Tibial artery (tissue), 4 donors: ENCODE results near the gene PAM.

Source experiments
- DNase-seq, 2 donors: peaks; one replicate each; pipeline ENCODE4 v3.0.0-alpha.2; 2019
- H3K27ac ChIP-seq, 2 donors: fragments of 200-600 bp; sonication (generic) in 1 of 2; 1 replicate in 1 of 2; 2 replicates in 1 of 2; pipeline ENCODE4 v1.5.1; 2018 to 2019; ENCODE audit warnings: mild to moderate bottlenecking in 1 of 2
- H3K27me3 ChIP-seq, 2 donors: fragments of 200-600 bp; sonication (generic) in 1 of 2; one replicate each; pipeline versions ENCODE4 v1.5.1 to v1.6.0; 2016 to 2019
- H3K36me3 ChIP-seq, 3 donors: fragments of 200-600 bp; sonication (generic) in 2 of 3; one replicate each; pipeline ENCODE4 v1.5.1; 2016 to 2019; ENCODE audit warnings: mild to moderate bottlenecking in 2 of 3
- H3K4me1 ChIP-seq, 4 donors: fragments of 200-600 bp; sonication (generic) in 2 of 4; 1 replicate in 3 of 4; 2 replicates in 1 of 4; pipeline ENCODE4 v1.5.1; 2016 to 2019
- H3K4me3 ChIP-seq, 2 donors: fragments of 200-600 bp; sonication (generic) in 1 of 2; 1 replicate in 1 of 2; 2 replicates in 1 of 2; pipeline ENCODE4 v1.5.1; 2018 to 2019; ENCODE audit warnings: mild to moderate bottlenecking in 2 of 2
- H3K9me3 ChIP-seq, 3 donors: fragments of 200-600 bp; sonication (generic) in 1 of 3; one replicate each; pipeline ENCODE4 v1.5.1; 2016 to 2019
- intact Hi-C: fragments of 100-400 bp; cut with DNase I; formaldehyde crosslinking; loops from one replicate; pipeline ENCODE4 v1.15.0; 2023; ENCODE audit warnings: low total_unique reads
- TF ChIP-seq, protein P1 (sequence below), 2 experiments: fragments of 200-600 bp in 1 of 2; fragments of 450-650 bp in 1 of 2; IDR thresholded peaks; one replicate each; pipeline ENCODE4 v1.5.1; 2017 to 2019; ENCODE audit warnings: antibody characterized with exemption in 2 of 2, mild to moderate bottlenecking in 1 of 2, moderate library complexity in 1 of 2

The PAM gene

DNA sequence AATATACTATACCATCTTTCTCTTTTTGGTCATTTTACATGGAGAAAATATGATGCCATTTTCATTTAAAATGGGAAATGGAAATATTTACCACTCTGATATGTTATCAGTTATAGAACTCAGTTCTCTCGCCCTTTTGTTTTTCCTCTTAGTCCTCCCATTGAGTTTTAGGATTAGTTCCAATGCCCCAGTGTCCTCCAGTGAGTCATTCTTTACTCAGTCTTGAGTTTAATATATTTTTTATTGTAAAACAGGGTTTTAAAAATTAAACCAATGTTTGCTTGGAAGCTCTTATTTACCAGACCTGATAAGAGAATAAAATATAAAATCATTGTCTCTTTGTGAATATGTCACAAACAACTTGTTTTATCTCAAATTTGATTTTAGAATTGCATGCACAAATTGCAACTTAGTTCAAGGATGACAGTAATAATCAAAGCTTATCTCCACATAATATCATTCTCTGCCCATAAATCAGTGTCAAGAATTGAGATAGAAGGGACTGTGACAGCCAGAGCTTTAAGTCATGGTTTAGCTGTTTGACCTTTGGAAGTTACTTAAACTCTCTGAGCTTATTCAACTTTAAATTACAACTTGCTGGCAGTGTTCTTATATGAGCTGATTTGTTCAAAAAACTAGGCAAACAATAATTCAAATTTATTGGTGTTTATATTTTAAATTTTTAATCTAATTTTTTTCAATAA is 166.4 kb downstream of the PAM start:
- Histone ChIP-seq H3K36me3 (peaks cover under 1 to 11% (median 8%) of the 10 kb centered on the region in 3 donors), H3K4me1 (peaks cover 0 to 32% (median 9%) of the 10 kb centered on the region in 4 donors), H3K9me3 (no peaks in the 10 kb centered on the region), H3K4me3 (no peak overlapping the region), H3K27ac (no peak overlapping the region), H3K27me3 (no peaks in the 10 kb centered on the region)
- intact Hi-C loops, result no loop called here
- no peak for DNase-seq
- TF ChIP-seq, protein P1, sequence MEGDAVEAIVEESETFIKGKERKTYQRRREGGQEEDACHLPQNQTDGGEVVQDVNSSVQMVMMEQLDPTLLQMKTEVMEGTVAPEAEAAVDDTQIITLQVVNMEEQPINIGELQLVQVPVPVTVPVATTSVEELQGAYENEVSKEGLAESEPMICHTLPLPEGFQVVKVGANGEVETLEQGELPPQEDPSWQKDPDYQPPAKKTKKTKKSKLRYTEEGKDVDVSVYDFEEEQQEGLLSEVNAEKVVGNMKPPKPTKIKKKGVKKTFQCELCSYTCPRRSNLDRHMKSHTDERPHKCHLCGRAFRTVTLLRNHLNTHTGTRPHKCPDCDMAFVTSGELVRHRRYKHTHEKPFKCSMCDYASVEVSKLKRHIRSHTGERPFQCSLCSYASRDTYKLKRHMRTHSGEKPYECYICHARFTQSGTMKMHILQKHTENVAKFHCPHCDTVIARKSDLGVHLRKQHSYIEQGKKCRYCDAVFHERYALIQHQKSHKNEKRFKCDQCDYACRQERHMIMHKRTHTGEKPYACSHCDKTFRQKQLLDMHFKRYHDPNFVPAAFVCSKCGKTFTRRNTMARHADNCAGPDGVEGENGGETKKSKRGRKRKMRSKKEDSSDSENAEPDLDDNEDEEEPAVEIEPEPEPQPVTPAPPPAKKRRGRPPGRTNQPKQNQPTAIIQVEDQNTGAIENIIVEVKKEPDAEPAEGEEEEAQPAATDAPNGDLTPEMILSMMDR (IDR thresholded peaks at IDR 0.05), result no peak

DNA sequence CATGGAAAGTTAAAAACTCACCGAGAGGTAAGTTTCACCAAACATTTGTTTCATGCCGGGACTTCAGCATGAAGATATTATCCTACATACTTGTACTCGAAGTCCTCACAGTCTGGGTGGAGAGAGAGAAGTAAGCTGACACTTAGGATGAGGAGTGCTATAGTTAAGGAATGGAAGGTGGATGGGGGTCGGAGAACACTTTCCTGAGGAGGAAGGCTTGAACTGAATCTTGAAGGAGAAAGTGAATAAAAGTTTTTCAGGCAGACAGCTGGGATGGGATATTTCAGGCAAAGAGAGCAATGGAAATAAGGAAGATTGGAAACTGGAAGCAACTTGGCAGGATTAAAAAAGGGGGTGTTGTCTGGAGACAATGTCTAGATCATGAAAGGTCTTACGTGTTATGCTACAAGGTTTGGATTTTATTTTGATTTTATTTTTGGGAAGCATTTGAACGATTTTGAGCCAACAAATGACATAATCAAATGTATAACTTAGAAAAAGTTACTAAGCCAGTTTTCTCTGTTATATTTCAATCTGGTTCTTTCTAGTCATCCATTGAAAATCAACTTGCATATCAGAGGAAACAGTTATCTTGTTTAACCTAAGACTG is 167.1 kb downstream of the PAM start:
- Histone ChIP-seq H3K9me3 (no peaks in the 10 kb centered on the region), H3K27me3 (no peaks in the 10 kb centered on the region), H3K4me3 (no peak overlapping the region), H3K36me3 (peaks cover 8 to 18% (median 15%) of the 10 kb centered on the region in 3 donors), H3K4me1 (peaks cover 0 to 32% (median 9%) of the 10 kb centered on the region in 4 donors), H3K27ac (no peak overlapping the region)
- intact Hi-C loops, result no loop called here
- no peak for DNase-seq
- TF ChIP-seq, protein P1 (IDR thresholded peaks at IDR 0.05), result no peak

DNA sequence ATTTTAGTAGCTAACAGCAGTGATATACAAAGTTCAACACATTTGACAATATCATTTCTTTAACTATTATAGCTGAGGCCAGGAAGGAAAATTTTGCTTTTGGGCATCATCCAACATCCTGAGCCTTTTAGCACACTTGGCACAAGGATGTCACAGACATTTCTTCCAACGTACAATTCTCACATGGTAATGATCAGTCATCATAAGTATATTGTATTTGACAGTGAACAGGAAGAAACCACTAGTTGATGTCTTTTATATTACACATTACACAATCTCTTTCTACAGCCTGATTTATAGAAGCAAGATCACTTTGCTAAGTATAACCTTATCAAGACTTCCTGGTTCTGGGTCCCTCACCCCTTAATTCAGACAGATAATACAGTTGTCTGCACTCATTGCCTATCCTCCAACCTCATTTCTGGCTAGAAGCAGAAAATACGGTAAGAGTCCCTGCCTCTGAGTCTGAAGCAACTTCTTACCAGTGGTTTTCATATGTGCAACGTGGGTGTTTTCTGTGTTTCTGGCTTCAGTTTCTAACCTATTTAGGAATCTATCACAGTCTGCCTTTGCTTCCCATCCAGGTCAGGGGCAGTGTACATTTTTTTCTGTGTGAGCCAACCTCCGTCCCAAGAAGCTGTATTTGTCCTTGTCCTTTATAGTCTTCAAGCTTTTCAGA is 167.8 kb downstream of the PAM start:
- no peaks in the 10 kb centered on the region for H3K9me3 ChIP-seq
- H3K4me1 ChIP-seq, result peaks cover 0 to 32% (median 9%) of the 10 kb centered on the region in 4 donors
- no peak overlapping the region for H3K4me3 ChIP-seq
- H3K36me3 ChIP-seq, result peaks cover 12 to 19% (median 18%) of the 10 kb centered on the region in 3 donors
- H3K27ac ChIP-seq, result no peak overlapping the region
- TF ChIP-seq, protein P1 (IDR thresholded peaks at IDR 0.05), result no peak
- no peak for DNase-seq
- intact Hi-C loops, result no loop called here
- H3K27me3 ChIP-seq, result no peaks in the 10 kb centered on the region

DNA sequence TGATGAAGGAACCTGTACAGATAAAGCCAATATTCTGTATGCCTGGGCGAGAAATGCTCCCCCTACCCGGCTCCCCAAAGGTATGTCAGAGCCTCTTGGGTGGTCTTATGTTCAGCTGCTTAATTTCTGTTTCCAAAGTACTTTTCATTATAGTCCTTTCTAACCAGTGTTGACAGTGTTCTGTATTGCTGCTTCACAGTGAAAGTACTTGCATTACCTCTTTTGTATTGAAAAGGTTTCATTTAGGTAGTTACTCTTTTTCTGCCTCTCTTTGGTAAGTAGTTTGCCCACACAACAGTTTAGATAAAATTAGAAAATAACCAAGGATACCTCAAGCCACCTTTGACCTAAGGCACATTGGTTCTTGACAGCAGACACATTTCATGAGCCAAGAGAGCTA is 169.9 kb downstream of the PAM start:
- Histone ChIP-seq H3K4me3 (no peak overlapping the region), H3K4me1 (peaks cover 0 to 32% (median 9%) of the 10 kb centered on the region in 4 donors), H3K27me3 (no peaks in the 10 kb centered on the region), H3K27ac (no peak overlapping the region), H3K9me3 (no peaks in the 10 kb centered on the region), H3K36me3 (peaks cover 15 to 19% (median 18%) of the 10 kb centered on the region in 3 donors)
- no peak for DNase-seq
- TF ChIP-seq, protein P1 (IDR thresholded peaks at IDR 0.05), result no peak
- intact Hi-C loops, result no loop called here

DNA sequence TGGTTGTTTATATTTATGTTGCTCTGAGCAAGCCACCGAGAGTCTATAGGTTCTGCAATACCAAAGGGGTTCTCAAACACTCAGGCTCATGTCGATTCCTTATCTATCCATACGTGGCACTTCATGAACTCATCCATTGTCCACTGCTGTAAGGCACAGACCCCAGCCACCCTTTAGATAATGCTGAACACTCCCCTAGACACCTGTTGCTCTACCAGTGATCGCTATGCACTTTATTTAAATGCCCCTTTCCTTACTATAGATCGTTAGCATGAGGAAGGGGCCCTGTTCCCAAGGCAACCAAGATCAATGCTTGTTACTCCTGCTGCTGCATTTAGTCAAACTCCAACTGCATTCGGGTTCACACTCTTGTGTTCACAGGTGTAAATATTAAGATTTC is 171.9 kb downstream of the PAM start:
- no peaks in the 10 kb centered on the region for H3K9me3 ChIP-seq
- intact Hi-C loops, result no loop called here
- H3K36me3 ChIP-seq, result peaks cover 15 to 19% (median 18%) of the 10 kb centered on the region in 3 donors

More for the DNA sequence above, 171.9 kb downstream of the PAM start:
- no peaks in the 10 kb centered on the region for H3K27me3 ChIP-seq
- DNase-seq, result no peak
- H3K4me3 ChIP-seq, result no peak overlapping the region
- peaks cover 0 to 33% (median 11%) of the 10 kb centered on the region in 4 donors for H3K4me1 ChIP-seq
- H3K27ac ChIP-seq, result no peak overlapping the region
- TF ChIP-seq, protein P1 (IDR thresholded peaks at IDR 0.05), result no peak
